Esophagus muscularis mucosa (tissue), 4 donors: ENCODE measurements around the gene KRTAP9-2. TPM values are rescaled to one million over a fixed set of nuclear protein-coding genes. Genes with fewer than 3 reads are reported as not detected.
"Not testable (repeated sequence)": the region's sequence is repeated elsewhere in the genome, so short reads cannot be mapped to it uniquely, and the experiment has no call there.

ENCODE experiments used
- DNase-seq: peaks from one replicate; pipeline ENCODE4 v3.0.0-alpha.2; 2017; ENCODE audit errors: extremely low spot score
- H3K27ac ChIP-seq, 4 donors: fragments of 200-600 bp; sonication (generic); replicated peaks in 1 of 4; 1 replicate in 3 of 4; 2 replicates in 1 of 4; pipeline ENCODE4 v1.5.1; 2016 to 2019; ENCODE audit warnings: mild to moderate bottlenecking in 1 of 4
- H3K27me3 ChIP-seq, 4 donors: fragments of 200-600 bp; sonication (generic); one replicate each; pipeline versions ENCODE4 v1.5.1 to v1.6.0; 2016 to 2019
- H3K36me3 ChIP-seq, 4 donors: fragments of 200-600 bp; sonication (generic); one replicate each; pipeline ENCODE4 v1.5.1; 2016 to 2019
- H3K4me1 ChIP-seq, 4 donors: fragments of 200-600 bp; sonication (generic); one replicate each; pipeline ENCODE4 v1.5.1; 2016 to 2019
- H3K4me3 ChIP-seq, 4 donors: fragments of 200-600 bp; sonication (generic); 1 replicate in 2 of 4; 2 replicates in 2 of 4; pipeline ENCODE4 v1.5.1; 2016 to 2019; ENCODE audit warnings: mild to moderate bottlenecking in 4 of 4, moderate library complexity in 1 of 4
- H3K9me3 ChIP-seq, 4 donors: fragments of 200-600 bp; sonication (generic); 1 replicate in 3 of 4; 2 replicates in 1 of 4; pipeline ENCODE4 v1.5.1; 2016 to 2019
- EP300 ChIP-seq: sonication (generic); formaldehyde crosslinking; IDR thresholded peaks from one replicate; pipeline ENCODE4 v1.6.1; 2017; ENCODE audit warnings: antibody characterized with exemption
- POLR2A ChIP-seq: fragments of 450-650 bp; IDR thresholded peaks from one replicate; pipeline ENCODE4 v1.6.1; 2017; ENCODE audit warnings: antibody characterized with exemption, moderate library complexity, mild to moderate bottlenecking, low read depth
- POLR2AphosphoS5 ChIP-seq, 2 donors: sonication (generic); formaldehyde crosslinking; IDR thresholded peaks; one replicate each; pipeline ENCODE4 v1.6.1; 2017; ENCODE audit warnings: antibody characterized with exemption in 2 of 2
- WGBS: methylation state at CpG from one replicate; pipeline ENCODE4 v1.1.5; 2018; 5-methylcytosine and 5-hydroxymethylcytosine counted together
- intact Hi-C: fragments of 100-400 bp; cut with DNase I; formaldehyde crosslinking; loops from one replicate; pipeline ENCODE4 v1.15.1; 2023
- total RNA-seq, 4 donors: library from RNA; depleted of rRNA; stranded (reverse); fragments of >200 nt; gene quantifications; one replicate each; pipeline versions ENCODE4 v1.1.0 to v1.2.1, GENCODE V29; 2016
- TF ChIP-seq, protein P1 (sequence below), 3 experiments: fragments of 200-600 bp in 2 of 3; fragments of 450-650 bp in 1 of 3; sonication (generic) in 2 of 3; IDR thresholded peaks; one replicate each; pipeline ENCODE4 v1.5.1; 2017 to 2019; ENCODE audit warnings: antibody characterized with exemption in 3 of 3, mild to moderate bottlenecking in 2 of 3, moderate library complexity in 1 of 3

Gene KRTAP9-2
- total RNA-seq, 4 donors from 2014 or later = not detected

- intact Hi-C loops = no loop called here
- no peak overlapping the region for H3K4me3 ChIP-seq
- H3K4me1 ChIP-seq = no peaks in the 10 kb centered on the region
- H3K27ac ChIP-seq = no peak overlapping the region
- DNase-seq = no peak
- no peaks in the 10 kb centered on the region for H3K9me3 ChIP-seq
- no peak for TF ChIP-seq EP300
- no peak for TF ChIP-seq POLR2A
- TF ChIP-seq, protein P1, sequence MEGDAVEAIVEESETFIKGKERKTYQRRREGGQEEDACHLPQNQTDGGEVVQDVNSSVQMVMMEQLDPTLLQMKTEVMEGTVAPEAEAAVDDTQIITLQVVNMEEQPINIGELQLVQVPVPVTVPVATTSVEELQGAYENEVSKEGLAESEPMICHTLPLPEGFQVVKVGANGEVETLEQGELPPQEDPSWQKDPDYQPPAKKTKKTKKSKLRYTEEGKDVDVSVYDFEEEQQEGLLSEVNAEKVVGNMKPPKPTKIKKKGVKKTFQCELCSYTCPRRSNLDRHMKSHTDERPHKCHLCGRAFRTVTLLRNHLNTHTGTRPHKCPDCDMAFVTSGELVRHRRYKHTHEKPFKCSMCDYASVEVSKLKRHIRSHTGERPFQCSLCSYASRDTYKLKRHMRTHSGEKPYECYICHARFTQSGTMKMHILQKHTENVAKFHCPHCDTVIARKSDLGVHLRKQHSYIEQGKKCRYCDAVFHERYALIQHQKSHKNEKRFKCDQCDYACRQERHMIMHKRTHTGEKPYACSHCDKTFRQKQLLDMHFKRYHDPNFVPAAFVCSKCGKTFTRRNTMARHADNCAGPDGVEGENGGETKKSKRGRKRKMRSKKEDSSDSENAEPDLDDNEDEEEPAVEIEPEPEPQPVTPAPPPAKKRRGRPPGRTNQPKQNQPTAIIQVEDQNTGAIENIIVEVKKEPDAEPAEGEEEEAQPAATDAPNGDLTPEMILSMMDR (IDR thresholded peaks at IDR 0.05) = no peak
- TF ChIP-seq POLR2AphosphoS5 (IDR thresholded peaks at IDR 0.05) = no peak
- H3K36me3 ChIP-seq = no peaks in the 10 kb centered on the region
- peaks cover 0 to 6% (median 0%) of the 10 kb centered on the region in 4 donors for H3K27me3 ChIP-seq
These were observed 32.0 kb downstream of the KRTAP9-2 start for GRCh38 chr17:41258406-41258805.

DNA sequence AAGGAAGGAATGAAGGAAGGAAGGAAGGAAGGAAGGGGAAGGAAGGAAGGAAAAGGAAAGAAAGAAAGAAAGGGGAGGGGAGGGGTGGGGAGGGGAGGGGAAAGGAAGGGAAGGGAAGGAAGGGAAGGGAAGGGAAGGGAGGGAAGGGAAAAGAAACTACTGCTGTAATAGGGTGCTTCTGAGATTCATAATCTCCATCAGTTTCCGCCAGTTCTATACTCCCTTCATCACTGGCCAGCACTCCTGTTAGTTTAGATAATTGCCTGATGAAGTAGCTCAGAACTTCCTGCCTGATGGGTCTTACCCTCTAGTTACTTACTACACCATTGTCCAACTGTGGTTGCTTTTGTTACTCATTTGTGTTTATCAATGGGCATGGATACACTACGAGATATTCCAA lies 36.8 kb downstream of the KRTAP9-2 start:
- peaks cover 0 to 6% (median 0%) of the 10 kb centered on the region in 4 donors for H3K27me3 ChIP-seq
- H3K36me3 ChIP-seq = no peaks in the 10 kb centered on the region
- DNase-seq = no peak
- H3K4me3 ChIP-seq = no peak overlapping the region
- H3K9me3 ChIP-seq = no peaks in the 10 kb centered on the region
- no peak overlapping the region for H3K27ac ChIP-seq
- 96% methylated on average over 2 of the region's 2 CpGs for WGBS
- no peak for TF ChIP-seq POLR2A
- no peak for TF ChIP-seq POLR2AphosphoS5 (IDR thresholded peaks at IDR 0.05)
- TF ChIP-seq, protein P1 (IDR thresholded peaks at IDR 0.05) = no peak
- no peaks in the 10 kb centered on the region for H3K4me1 ChIP-seq
- intact Hi-C loops = no loop called here

- Histone ChIP-seq H3K36me3 (no peaks in the 10 kb centered on the region), H3K27ac (no peak overlapping the region), H3K4me3 (no peak overlapping the region), H3K9me3 (no peaks in the 10 kb centered on the region), H3K4me1 (no peaks in the 10 kb centered on the region), H3K27me3 (peaks cover 0 to 6% (median 0%) of the 10 kb centered on the region in 4 donors)
- TF ChIP-seq EP300 (no peak), POLR2A (no peak), POLR2AphosphoS5 (IDR thresholded peaks at IDR 0.05) (no peak)
- TF ChIP-seq, protein P1 (IDR thresholded peaks at IDR 0.05) = no peak
- WGBS = 100% methylated on average over 3 of the region's 3 CpGs
- no peak for DNase-seq
- intact Hi-C loops = no loop called here
These were observed 38.2 kb downstream of the KRTAP9-2 start for GRCh38 chr17:41264599-41264998.

GRCh38 chr17:41265078-41265477 lies 38.6 kb downstream of the KRTAP9-2 start, which contains the start of gene KRTAP9-6:
Gene KRTAP9-6 (plus strand): TSS chr17:41265378. CDS start chr17:41265378, 0 bp downstream.
- no peak for DNase-seq
- no peaks in the 10 kb centered on the region for H3K36me3 ChIP-seq
- intact Hi-C loops = no loop called here
- no peak within 1 kb of the TSS for H3K27ac ChIP-seq
- no peaks in the 10 kb centered on the region for H3K4me1 ChIP-seq
- no peak within 1 kb of the TSS for H3K4me3 ChIP-seq
- no peaks in the 10 kb centered on the region for H3K9me3 ChIP-seq
- WGBS = 33% methylated on average over 2 of the region's 2 CpGs
- TF ChIP-seq POLR2A (no peak), POLR2AphosphoS5 (IDR thresholded peaks at IDR 0.05) (no peak), EP300 (no peak)
- TF ChIP-seq, protein P1 (IDR thresholded peaks at IDR 0.05) = no peak
- peaks cover 0 to 6% (median 0%) of the 10 kb centered on the region in 4 donors for H3K27me3 ChIP-seq

GRCh38 chr17:41267711-41268110 lies 41.3 kb downstream of the KRTAP9-2 start:
- Histone ChIP-seq H3K9me3 (no peaks in the 10 kb centered on the region), H3K27me3 (peaks cover 0 to 6% (median 0%) of the 10 kb centered on the region in 4 donors), H3K36me3 (no peaks in the 10 kb centered on the region), H3K4me1 (no peaks in the 10 kb centered on the region), H3K4me3 (no peak overlapping the region), H3K27ac (no peak overlapping the region)
- intact Hi-C loops = no loop called here
- WGBS = 72% methylated on average over 3 of the region's 3 CpGs
- no peak for DNase-seq
- TF ChIP-seq POLR2A = no peak
- no peak for TF ChIP-seq POLR2AphosphoS5 (IDR thresholded peaks at IDR 0.05)
- TF ChIP-seq, protein P1 (IDR thresholded peaks at IDR 0.05) = no peak
- no peak for TF ChIP-seq EP300

DNA sequence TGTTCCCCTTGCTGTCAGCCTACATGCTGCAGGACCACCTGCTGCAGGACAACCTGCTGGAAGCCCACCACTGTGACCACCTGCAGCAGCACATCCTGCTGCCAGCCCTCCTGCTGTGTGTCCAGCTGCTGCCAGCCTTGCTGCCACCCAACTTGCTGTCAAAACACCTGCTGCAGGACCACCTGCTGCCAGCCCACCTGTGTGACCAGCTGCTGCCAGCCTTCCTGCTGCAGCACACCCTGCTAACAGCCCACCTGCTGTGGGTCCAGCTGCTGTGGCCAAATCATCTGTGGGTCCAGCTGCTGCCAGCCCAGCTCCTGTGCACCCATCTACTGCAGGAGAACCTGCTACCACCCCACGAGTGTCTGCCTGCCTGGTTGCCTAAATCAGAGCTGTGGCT lies 44.9 kb downstream of the KRTAP9-2 start:
- intact Hi-C loops, H3K4me3 ChIP-seq, H3K27ac ChIP-seq, H3K27me3 ChIP-seq, H3K4me1 ChIP-seq, H3K9me3 ChIP-seq, H3K36me3 ChIP-seq, DNase-seq: not testable (repeated sequence)
- WGBS = no CpG with 5 or more reads among the region's 1 CpG
